GM23338 (cell line): ENCODE data around the gene WASHC2C.
"Not testable (repeated sequence)": the region's sequence is repeated elsewhere in the genome, so short reads cannot be mapped to it uniquely, and the experiment has no call there.

Source experiments
- CREB1 ChIP-seq: fragments of 250-450 bp; sonication (Bioruptor Pico); IDR thresholded peaks from 2 replicates; pipeline ENCODE4 v1.5.0; 2020; ENCODE audit warnings: low read depth, mild to moderate bottlenecking, moderate library complexity
- EZH2 ChIP-seq: fragments of 200-600 bp; sonication (generic); IDR thresholded peaks from one replicate; pipeline ENCODE4 v1.8.0; 2017; ENCODE audit warnings: antibody characterized with exemption, mild to moderate bottlenecking, low read depth; ENCODE audit not compliant: unreplicated experiment
- EZH2phosphoT487 ChIP-seq: fragments of 200-600 bp; sonication (generic); IDR thresholded peaks from one replicate; pipeline ENCODE4 v1.8.1; 2018; ENCODE audit warnings: antibody characterized with exemption; ENCODE audit not compliant: unreplicated experiment
- JUNB ChIP-seq: IDR thresholded peaks from one replicate; pipeline ENCODE4 v1.6.1; 2016; ENCODE audit warnings: antibody characterized with exemption; ENCODE audit not compliant: unreplicated experiment
- NANOG ChIP-seq: IDR thresholded peaks from 2 replicates; pipeline ENCODE4 v1.6.1; 2016; ENCODE audit warnings: antibody characterized with exemption, borderline replicate concordance
- POLR2AphosphoS5 ChIP-seq: IDR thresholded peaks from 2 replicates; pipeline ENCODE4 v1.6.1; 2016; ENCODE audit warnings: antibody characterized with exemption, low read depth
- STAT1 ChIP-seq: IDR thresholded peaks from one replicate; pipeline ENCODE4 v1.6.1; 2016; ENCODE audit warnings: antibody characterized with exemption; ENCODE audit not compliant: unreplicated experiment
- ZNF331 ChIP-seq: fragments of 250-450 bp; sonication (Bioruptor Pico); IDR thresholded peaks from 2 replicates; pipeline ENCODE4 v1.5.0; 2020; ENCODE audit warnings: low read depth, mild to moderate bottlenecking, moderate library complexity
- TF ChIP-seq, protein P1 (sequence below), 2 experiments: fragments of 200-600 bp in 1 of 2; sonication (generic) in 1 of 2; conservative IDR thresholded peaks; 2 replicates each; pipeline versions ENCODE4 v1.5.1 to v1.6.1; 2016 to 2017; ENCODE audit warnings: antibody characterized with exemption in 2 of 2, low read depth in 2 of 2, mild to moderate bottlenecking in 2 of 2, moderate library complexity in 1 of 2
- TF ChIP-seq, protein P2 (sequence below): IDR thresholded peaks from one replicate; pipeline ENCODE4 v1.6.1; 2018; ENCODE audit warnings: antibody characterized with exemption; ENCODE audit not compliant: unreplicated experiment
- TF ChIP-seq, protein P3 (sequence below): IDR thresholded peaks from 2 replicates; pipeline ENCODE4 v1.6.1; 2016; ENCODE audit warnings: antibody characterized with exemption
- TF ChIP-seq, protein P4 (sequence below): fragments of 250-450 bp; sonication (Bioruptor Pico); IDR thresholded peaks from 2 replicates; pipeline ENCODE4 v1.5.0; 2020; ENCODE audit warnings: mild to moderate bottlenecking, moderate library complexity

DNA sequence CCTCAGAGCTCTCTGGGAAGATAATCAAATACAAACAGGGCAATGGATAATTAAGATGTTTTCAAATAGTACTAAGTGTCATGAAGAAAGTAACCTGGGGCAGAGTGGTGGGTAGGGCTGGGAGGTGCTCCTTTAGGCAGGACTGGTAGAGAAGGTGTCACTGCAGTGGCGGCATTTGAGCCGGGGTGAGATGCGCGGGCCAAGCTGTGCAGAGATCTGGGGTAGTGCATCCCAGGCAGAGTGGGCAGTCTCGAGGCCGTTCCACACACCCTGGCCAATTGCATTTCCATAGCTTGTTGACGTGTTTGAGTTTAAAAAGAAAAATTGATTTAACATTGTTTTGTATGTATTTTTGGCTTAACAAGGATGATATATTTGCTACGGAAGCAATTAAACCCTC lies 62.9 kb downstream of the WASHC2C start:
- TF ChIP-seq EZH2; ZNF331 (CRISPR knock-in tag); POLR2AphosphoS5; EZH2phosphoT487; CREB1 (CRISPR knock-in tag); JUNB; NANOG; STAT1: not testable (repeated sequence)
- TF ChIP-seq, protein P1, sequence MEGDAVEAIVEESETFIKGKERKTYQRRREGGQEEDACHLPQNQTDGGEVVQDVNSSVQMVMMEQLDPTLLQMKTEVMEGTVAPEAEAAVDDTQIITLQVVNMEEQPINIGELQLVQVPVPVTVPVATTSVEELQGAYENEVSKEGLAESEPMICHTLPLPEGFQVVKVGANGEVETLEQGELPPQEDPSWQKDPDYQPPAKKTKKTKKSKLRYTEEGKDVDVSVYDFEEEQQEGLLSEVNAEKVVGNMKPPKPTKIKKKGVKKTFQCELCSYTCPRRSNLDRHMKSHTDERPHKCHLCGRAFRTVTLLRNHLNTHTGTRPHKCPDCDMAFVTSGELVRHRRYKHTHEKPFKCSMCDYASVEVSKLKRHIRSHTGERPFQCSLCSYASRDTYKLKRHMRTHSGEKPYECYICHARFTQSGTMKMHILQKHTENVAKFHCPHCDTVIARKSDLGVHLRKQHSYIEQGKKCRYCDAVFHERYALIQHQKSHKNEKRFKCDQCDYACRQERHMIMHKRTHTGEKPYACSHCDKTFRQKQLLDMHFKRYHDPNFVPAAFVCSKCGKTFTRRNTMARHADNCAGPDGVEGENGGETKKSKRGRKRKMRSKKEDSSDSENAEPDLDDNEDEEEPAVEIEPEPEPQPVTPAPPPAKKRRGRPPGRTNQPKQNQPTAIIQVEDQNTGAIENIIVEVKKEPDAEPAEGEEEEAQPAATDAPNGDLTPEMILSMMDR (conservative IDR thresholded peaks at IDR 0.05; ENCODE audit: low read depth in 2 of 2), result not testable (repeated sequence)
- TF ChIP-seq, protein P2, sequence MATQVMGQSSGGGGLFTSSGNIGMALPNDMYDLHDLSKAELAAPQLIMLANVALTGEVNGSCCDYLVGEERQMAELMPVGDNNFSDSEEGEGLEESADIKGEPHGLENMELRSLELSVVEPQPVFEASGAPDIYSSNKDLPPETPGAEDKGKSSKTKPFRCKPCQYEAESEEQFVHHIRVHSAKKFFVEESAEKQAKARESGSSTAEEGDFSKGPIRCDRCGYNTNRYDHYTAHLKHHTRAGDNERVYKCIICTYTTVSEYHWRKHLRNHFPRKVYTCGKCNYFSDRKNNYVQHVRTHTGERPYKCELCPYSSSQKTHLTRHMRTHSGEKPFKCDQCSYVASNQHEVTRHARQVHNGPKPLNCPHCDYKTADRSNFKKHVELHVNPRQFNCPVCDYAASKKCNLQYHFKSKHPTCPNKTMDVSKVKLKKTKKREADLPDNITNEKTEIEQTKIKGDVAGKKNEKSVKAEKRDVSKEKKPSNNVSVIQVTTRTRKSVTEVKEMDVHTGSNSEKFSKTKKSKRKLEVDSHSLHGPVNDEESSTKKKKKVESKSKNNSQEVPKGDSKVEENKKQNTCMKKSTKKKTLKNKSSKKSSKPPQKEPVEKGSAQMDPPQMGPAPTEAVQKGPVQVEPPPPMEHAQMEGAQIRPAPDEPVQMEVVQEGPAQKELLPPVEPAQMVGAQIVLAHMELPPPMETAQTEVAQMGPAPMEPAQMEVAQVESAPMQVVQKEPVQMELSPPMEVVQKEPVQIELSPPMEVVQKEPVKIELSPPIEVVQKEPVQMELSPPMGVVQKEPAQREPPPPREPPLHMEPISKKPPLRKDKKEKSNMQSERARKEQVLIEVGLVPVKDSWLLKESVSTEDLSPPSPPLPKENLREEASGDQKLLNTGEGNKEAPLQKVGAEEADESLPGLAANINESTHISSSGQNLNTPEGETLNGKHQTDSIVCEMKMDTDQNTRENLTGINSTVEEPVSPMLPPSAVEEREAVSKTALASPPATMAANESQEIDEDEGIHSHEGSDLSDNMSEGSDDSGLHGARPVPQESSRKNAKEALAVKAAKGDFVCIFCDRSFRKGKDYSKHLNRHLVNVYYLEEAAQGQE, result not testable (repeated sequence)
- TF ChIP-seq, protein P3, sequence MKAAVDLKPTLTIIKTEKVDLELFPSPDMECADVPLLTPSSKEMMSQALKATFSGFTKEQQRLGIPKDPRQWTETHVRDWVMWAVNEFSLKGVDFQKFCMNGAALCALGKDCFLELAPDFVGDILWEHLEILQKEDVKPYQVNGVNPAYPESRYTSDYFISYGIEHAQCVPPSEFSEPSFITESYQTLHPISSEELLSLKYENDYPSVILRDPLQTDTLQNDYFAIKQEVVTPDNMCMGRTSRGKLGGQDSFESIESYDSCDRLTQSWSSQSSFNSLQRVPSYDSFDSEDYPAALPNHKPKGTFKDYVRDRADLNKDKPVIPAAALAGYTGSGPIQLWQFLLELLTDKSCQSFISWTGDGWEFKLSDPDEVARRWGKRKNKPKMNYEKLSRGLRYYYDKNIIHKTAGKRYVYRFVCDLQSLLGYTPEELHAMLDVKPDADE, result not testable (repeated sequence)
- TF ChIP-seq, protein P4, sequence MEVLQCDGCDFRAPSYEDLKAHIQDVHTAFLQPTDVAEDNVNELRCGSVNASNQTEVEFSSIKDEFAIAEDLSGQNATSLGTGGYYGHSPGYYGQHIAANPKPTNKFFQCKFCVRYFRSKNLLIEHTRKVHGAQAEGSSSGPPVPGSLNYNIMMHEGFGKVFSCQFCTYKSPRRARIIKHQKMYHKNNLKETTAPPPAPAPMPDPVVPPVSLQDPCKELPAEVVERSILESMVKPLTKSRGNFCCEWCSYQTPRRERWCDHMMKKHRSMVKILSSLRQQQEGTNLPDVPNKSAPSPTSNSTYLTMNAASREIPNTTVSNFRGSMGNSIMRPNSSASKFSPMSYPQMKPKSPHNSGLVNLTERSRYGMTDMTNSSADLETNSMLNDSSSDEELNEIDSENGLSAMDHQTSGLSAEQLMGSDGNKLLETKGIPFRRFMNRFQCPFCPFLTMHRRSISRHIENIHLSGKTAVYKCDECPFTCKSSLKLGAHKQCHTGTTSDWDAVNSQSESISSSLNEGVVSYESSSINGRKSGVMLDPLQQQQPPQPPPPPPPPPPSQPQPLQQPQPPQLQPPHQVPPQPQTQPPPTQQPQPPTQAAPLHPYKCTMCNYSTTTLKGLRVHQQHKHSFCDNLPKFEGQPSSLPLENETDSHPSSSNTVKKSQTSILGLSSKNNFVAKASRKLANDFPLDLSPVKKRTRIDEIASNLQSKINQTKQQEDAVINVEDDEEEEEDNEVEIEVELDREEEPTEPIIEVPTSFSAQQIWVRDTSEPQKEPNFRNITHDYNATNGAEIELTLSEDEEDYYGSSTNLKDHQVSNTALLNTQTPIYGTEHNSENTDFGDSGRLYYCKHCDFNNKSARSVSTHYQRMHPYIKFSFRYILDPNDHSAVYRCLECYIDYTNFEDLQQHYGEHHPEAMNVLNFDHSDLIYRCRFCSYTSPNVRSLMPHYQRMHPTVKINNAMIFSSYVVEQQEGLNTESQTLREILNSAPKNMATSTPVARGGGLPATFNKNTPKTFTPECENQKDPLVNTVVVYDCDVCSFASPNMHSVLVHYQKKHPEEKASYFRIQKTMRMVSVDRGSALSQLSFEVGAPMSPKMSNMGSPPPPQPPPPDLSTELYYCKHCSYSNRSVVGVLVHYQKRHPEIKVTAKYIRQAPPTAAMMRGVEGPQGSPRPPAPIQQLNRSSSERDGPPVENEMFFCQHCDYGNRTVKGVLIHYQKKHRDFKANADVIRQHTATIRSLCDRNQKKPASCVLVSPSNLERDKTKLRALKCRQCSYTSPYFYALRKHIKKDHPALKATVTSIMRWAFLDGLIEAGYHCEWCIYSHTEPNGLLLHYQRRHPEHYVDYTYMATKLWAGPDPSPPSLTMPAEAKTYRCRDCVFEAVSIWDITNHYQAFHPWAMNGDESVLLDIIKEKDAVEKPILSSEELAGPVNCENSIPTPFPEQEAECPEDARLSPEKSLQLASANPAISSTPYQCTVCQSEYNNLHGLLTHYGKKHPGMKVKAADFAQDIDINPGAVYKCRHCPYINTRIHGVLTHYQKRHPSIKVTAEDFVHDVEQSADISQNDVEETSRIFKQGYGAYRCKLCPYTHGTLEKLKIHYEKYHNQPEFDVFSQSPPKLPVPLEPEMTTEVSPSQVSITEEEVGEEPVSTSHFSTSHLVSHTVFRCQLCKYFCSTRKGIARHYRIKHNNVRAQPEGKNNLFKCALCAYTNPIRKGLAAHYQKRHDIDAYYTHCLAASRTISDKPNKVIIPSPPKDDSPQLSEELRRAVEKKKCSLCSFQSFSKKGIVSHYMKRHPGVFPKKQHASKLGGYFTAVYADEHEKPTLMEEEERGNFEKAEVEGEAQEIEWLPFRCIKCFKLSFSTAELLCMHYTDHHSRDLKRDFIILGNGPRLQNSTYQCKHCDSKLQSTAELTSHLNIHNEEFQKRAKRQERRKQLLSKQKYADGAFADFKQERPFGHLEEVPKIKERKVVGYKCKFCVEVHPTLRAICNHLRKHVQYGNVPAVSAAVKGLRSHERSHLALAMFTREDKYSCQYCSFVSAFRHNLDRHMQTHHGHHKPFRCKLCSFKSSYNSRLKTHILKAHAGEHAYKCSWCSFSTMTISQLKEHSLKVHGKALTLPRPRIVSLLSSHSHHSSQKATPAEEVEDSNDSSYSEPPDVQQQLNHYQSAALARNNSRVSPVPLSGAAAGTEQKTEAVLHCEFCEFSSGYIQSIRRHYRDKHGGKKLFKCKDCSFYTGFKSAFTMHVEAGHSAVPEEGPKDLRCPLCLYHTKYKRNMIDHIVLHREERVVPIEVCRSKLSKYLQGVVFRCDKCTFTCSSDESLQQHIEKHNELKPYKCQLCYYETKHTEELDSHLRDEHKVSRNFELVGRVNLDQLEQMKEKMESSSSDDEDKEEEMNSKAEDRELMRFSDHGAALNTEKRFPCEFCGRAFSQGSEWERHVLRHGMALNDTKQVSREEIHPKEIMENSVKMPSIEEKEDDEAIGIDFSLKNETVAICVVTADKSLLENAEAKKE (CRISPR knock-in tag), result not testable (repeated sequence)
